Measurements from ENCODE around the gene NAP1L5. TPM values are rescaled to one million over a fixed set of nuclear protein-coding genes. Genes with fewer than 3 reads are reported as not detected.

Gene NAP1L5
- total and polyA plus RNA-seq, 8 donors: 3.1 to 22.6 (median 5.8) TPM; not detected in 1

DNA sequence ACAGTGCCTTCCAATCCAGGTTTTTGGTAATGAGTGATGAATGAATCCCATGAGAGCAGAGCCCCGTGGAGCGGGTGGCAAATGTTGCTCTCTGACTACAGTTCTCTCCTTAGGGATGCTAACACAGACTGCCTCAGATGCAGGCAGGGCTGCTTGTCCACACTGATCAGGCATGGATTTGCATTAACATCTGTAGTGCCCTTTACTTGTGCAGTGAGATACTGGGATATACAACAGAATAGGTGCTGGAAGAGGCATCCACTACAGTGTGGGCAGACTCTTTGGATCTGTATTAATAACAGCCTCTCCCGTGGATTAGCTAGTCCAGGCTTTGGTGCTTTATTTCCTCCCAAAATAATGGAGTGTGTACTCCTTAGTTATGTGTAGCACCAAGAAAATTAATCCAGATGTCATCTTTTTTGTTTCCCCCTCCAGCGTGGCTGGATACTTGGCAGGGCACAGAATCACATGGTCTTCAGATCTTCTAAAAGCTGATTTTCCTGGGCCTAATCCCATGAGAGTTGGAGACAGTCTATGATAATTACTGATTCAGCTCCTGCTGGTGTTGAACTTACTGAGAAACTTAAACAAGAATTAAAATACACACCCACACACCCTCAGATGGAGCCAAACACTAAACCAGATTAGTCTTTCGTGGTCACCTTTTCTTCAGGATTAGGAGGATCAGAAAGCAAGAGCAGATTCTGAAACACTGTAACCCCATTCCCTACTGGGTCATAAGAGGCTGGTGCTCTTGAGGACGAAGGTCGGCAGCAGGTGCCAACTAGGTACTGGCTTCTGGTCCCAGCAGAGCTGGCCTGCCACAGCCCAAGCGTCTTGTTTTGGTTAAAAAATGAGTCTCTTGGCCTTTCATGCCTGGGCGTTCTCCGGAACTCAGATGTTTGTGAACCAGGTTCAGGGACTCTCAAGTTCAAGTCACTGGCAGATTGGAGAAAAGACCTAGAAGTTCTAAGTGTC lies 23.1 kb upstream of the NAP1L5 start:
- DNase-seq: no peak
- intact Hi-C loops (cut with DNase I; ENCODE audit: low total_unique reads): no loop called here

DNA sequence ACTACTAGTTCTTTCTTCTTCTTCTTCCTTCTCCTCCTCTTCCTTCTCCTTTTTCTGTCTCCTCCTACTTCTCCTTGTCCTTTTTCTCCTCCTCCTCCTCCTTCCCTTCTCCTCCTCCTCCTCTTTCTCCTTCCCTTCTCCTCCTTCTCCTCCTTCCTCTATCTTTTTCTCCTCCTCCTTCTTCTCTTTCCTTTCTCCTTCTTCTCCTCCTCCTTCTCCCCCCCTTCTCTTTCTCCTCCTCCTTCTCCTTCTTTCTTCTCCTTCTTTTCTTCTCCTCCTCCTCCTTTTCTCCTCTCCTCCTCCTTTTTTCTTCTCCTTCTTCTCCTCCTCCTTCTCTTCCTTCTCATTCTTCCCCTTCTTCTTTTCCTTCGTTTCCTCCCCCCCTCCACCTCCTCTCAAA lies 21.8 kb upstream of the NAP1L5 start:
- H3K9me3 ChIP-seq: peaks cover 6 to 18% (median 12%) of the 10 kb centered on the region in 4 donors
- no peak for DNase-seq
- TF ChIP-seq POLR2AphosphoS5 (IDR thresholded peaks at IDR 0.05) (no peak), EP300 (IDR thresholded peaks at IDR 0.05) (no peak), POLR2A (IDR thresholded peaks at IDR 0.05) (no peak)
- TF ChIP-seq, protein P1, sequence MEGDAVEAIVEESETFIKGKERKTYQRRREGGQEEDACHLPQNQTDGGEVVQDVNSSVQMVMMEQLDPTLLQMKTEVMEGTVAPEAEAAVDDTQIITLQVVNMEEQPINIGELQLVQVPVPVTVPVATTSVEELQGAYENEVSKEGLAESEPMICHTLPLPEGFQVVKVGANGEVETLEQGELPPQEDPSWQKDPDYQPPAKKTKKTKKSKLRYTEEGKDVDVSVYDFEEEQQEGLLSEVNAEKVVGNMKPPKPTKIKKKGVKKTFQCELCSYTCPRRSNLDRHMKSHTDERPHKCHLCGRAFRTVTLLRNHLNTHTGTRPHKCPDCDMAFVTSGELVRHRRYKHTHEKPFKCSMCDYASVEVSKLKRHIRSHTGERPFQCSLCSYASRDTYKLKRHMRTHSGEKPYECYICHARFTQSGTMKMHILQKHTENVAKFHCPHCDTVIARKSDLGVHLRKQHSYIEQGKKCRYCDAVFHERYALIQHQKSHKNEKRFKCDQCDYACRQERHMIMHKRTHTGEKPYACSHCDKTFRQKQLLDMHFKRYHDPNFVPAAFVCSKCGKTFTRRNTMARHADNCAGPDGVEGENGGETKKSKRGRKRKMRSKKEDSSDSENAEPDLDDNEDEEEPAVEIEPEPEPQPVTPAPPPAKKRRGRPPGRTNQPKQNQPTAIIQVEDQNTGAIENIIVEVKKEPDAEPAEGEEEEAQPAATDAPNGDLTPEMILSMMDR (IDR thresholded peaks at IDR 0.05): no peak
- H3K4me1 ChIP-seq: peaks cover 0 to 11% (median 3%) of the 10 kb centered on the region in 4 donors
- H3K36me3 ChIP-seq: peaks cover 16 to 74% (median 71%) of the 10 kb centered on the region in 4 donors
- H3K27ac ChIP-seq: no peak overlapping the region
- 78 to 98% (median 93%) methylated on average over 1 of the region's 1 CpG for WGBS, 5 donors
- H3K27me3 ChIP-seq: no peaks in the 10 kb centered on the region
- H3K4me3 ChIP-seq: no peak overlapping the region
- intact Hi-C loops (cut with DNase I; ENCODE audit: low total_unique reads): no loop called here

More for the DNA sequence above, 23.1 kb upstream of the NAP1L5 start:
- no peak overlapping the region for H3K4me3 ChIP-seq
- peaks cover 6 to 18% (median 12%) of the 10 kb centered on the region in 4 donors for H3K9me3 ChIP-seq
- no peak for TF ChIP-seq EP300 (IDR thresholded peaks at IDR 0.05)
- TF ChIP-seq, protein P1 (IDR thresholded peaks at IDR 0.05): no peak
- TF ChIP-seq POLR2A (IDR thresholded peaks at IDR 0.05): no peak
- peak overlapping the region in 1 of 5 donors; percentile 0 for H3K27ac ChIP-seq
- 74 to 86% (median 83%) methylated on average over 9 to 10 of the region's 10 CpGs for WGBS, 5 donors
- no peaks in the 10 kb centered on the region for H3K27me3 ChIP-seq
- H3K36me3 ChIP-seq: peaks cover 21 to 85% (median 82%) of the 10 kb centered on the region in 4 donors
- peaks cover 0 to 11% (median 3%) of the 10 kb centered on the region in 4 donors for H3K4me1 ChIP-seq

DNA sequence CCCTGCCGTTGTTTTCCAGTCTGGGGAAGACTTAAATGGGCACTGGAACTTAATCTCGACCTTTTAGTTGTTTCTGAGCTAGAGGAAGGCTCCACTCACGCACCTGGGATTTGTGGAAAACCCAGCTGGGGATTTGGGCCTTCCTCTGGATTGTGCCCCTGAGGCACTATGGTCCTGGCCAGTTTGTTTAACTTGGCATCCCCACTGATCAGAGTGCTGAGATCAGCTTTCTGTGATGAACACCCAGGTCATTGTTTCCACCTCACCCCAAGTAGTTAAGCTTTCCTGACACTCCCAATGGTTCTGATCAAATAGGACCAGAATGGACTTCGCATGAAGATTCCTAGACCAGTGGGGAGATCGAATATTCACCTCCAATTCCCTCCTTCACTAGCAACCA lies 20.5 kb upstream of the NAP1L5 start:
- Histone ChIP-seq H3K4me1 (peaks cover 0 to 11% (median 3%) of the 10 kb centered on the region in 4 donors), H3K27ac (no peak overlapping the region), H3K36me3 (peaks cover 11 to 68% (median 61%) of the 10 kb centered on the region in 4 donors), H3K27me3 (no peaks in the 10 kb centered on the region), H3K9me3 (peaks cover 6 to 18% (median 12%) of the 10 kb centered on the region in 4 donors), H3K4me3 (no peak overlapping the region)
- TF ChIP-seq EP300 (IDR thresholded peaks at IDR 0.05) (no peak), POLR2A (IDR thresholded peaks at IDR 0.05) (no peak), POLR2AphosphoS5 (IDR thresholded peaks at IDR 0.05) (no peak)
- TF ChIP-seq, protein P1 (IDR thresholded peaks at IDR 0.05): no peak
- WGBS, 5 donors: 94 to 99% (median 96%) methylated on average over 5 of the region's 5 CpGs
- intact Hi-C loops (cut with DNase I; ENCODE audit: low total_unique reads): no loop called here
- DNase-seq: no peak

DNA sequence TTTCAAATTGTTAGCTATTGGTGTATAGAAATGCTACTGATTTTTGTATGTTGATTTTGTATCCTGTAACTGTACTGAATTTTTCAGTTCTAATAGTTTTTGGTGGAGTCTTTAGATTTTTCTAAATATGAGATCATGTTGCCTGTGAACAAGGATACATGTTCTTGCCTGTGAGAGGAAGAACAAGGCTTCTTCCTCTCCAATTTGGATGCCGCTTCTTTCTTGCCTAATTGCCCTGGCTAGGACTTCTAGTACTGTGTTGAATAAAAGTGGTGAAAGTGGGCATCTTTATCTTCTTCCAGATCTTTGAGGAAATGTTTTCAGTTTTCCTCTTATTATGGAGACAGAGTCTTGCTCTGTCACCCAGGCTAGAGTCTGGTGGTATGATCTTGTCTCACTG lies 16.2 kb upstream of the NAP1L5 start:
- peaks cover 6 to 18% (median 12%) of the 10 kb centered on the region in 4 donors for H3K9me3 ChIP-seq
- no peaks in the 10 kb centered on the region for H3K27me3 ChIP-seq
- peaks cover 11 to 68% (median 64%) of the 10 kb centered on the region in 4 donors for H3K36me3 ChIP-seq
- H3K4me3 ChIP-seq: no peak overlapping the region
- no peak overlapping the region for H3K27ac ChIP-seq
- no peaks in the 10 kb centered on the region for H3K4me1 ChIP-seq
- DNase-seq: no peak
- WGBS, 5 donors: 88 to 100% (median 96%) methylated on average over 1 of the region's 1 CpG
- intact Hi-C loops (cut with DNase I; ENCODE audit: low total_unique reads): no loop called here
- TF ChIP-seq, protein P1 (IDR thresholded peaks at IDR 0.05): no peak
- TF ChIP-seq POLR2AphosphoS5 (IDR thresholded peaks at IDR 0.05): no peak
- TF ChIP-seq EP300 (IDR thresholded peaks at IDR 0.05): no peak
- TF ChIP-seq POLR2A (IDR thresholded peaks at IDR 0.05): no peak

Measured in stomach (tissue), 9 donors.